Measurements from ENCODE around the gene ZNF316. TPM values are rescaled to one million over a fixed set of nuclear protein-coding genes. Genes with fewer than 3 reads are reported as not detected.

Gene ZNF316
- total and polyA plus RNA-seq, 12 donors, result 7.6 to 20.8 (median 14.0) TPM

GRCh38 chr7:6606866-6607583 lies 30.1 kb upstream of the ZNF316 start:
- ATAC-seq (peak in 3 of 8 donors; percentile 7 to 40 (median 14)), DNase-seq (no peak)
- no peaks in the 10 kb centered on the region for H3K4me1 ChIP-seq
- WGBS, 2 donors, result 91 to 92% methylated on average over 36 of the region's 36 CpGs
- TF ChIP-seq CTCF (IDR thresholded peaks at IDR 0.05), result no peak
- no peaks in the 10 kb centered on the region for H3K27me3 ChIP-seq
- H3K27ac ChIP-seq, result no peak overlapping the region
- intact Hi-C loops (cut with DNase I), result no loop called here
- H3K4me3 ChIP-seq, result no peak overlapping the region
- no peaks in the 10 kb centered on the region for H3K9me3 ChIP-seq
- H3K36me3 ChIP-seq, result peaks cover 0 to 76% (median 8%) of the 10 kb centered on the region in 9 donors

- Histone ChIP-seq H3K27me3 (no peaks in the 10 kb centered on the region), H3K4me3 (no peak overlapping the region), H3K27ac (no peak overlapping the region), H3K9me3 (no peaks in the 10 kb centered on the region), H3K36me3 (peaks cover 0 to 70% (median 4%) of the 10 kb centered on the region in 9 donors), H3K4me1 (no peaks in the 10 kb centered on the region)
- WGBS, 2 donors, result 93 to 94% methylated on average over 38 of the region's 38 CpGs
- ATAC-seq, result peak in 3 of 8 donors; percentile 19 to 58 (median 19)
- TF ChIP-seq CTCF (IDR thresholded peaks at IDR 0.05), result no peak
- no peak for DNase-seq
- intact Hi-C loops (cut with DNase I), result no loop called here
Measured at GRCh38 chr7:6607651-6608051, 29.5 kb upstream of the ZNF316 start.

- ATAC-seq (peak in 1 of 8 donors; percentile 31), DNase-seq (no peak)
- no peak for TF ChIP-seq CTCF (IDR thresholded peaks at IDR 0.05)
- H3K27ac ChIP-seq, result no peak overlapping the region
- intact Hi-C loops (cut with DNase I), result no loop called here
- H3K9me3 ChIP-seq, result no peaks in the 10 kb centered on the region
- 90 to 93% methylated on average over 27 of the region's 27 CpGs for WGBS, 2 donors
- H3K36me3 ChIP-seq, result peaks cover 0 to 65% (median 4%) of the 10 kb centered on the region in 9 donors
- H3K27me3 ChIP-seq, result no peaks in the 10 kb centered on the region
- H3K4me1 ChIP-seq, result no peaks in the 10 kb centered on the region
- no peak overlapping the region for H3K4me3 ChIP-seq
Measured at GRCh38 chr7:6608081-6608480, 29.0 kb upstream of the ZNF316 start.

- intact Hi-C loops (cut with DNase I), result no loop called here
- no peaks in the 10 kb centered on the region for H3K4me1 ChIP-seq
- WGBS, 2 donors, result 94 to 96% methylated on average over 12 of the region's 12 CpGs
Measured at GRCh38 chr7:6608794-6609193, 28.3 kb upstream of the ZNF316 start.

More at GRCh38 chr7:6608794-6609193, 28.3 kb upstream of the ZNF316 start:
- TF ChIP-seq CTCF (IDR thresholded peaks at IDR 0.05), result no peak
- DNase-seq (no peak), ATAC-seq (no peak)
- H3K4me3 ChIP-seq, result no peak overlapping the region
- peaks cover 0 to 4% (median 0%) of the 10 kb centered on the region in 7 donors for H3K27me3 ChIP-seq
- no peak overlapping the region for H3K27ac ChIP-seq
- H3K36me3 ChIP-seq, result peaks cover 0 to 58% (median 0%) of the 10 kb centered on the region in 9 donors
- H3K9me3 ChIP-seq, result no peaks in the 10 kb centered on the region
